Lower leg skin (tissue), 4 donors: ENCODE results near the gene SOD2. TPM values are rescaled to one million over a fixed set of nuclear protein-coding genes. Genes with fewer than 3 reads are reported as not detected.
"Not testable (repeated sequence)": the region's sequence is repeated elsewhere in the genome, so short reads cannot be mapped to it uniquely, and the experiment has no call there.

Source experiments
- DNase-seq, 2 donors: peaks; one replicate each; pipeline ENCODE4 v3.0.0-alpha.2; 2019; ENCODE audit warnings: low spot score in 2 of 2
- H3K4me3 ChIP-seq: fragments of 200-600 bp; sonication (generic); 2 replicates; pipeline ENCODE4 v1.5.1; 2017; ENCODE audit warnings: mild to moderate bottlenecking, low read depth; ENCODE audit not compliant: poor library complexity, severe bottlenecking
- CTCF ChIP-seq, 3 donors: fragments of 450-650 bp; IDR thresholded peaks; one replicate each; pipeline ENCODE4 v1.5.1; 2016; ENCODE audit warnings: antibody characterized with exemption in 3 of 3, mild to moderate bottlenecking in 3 of 3, moderate library complexity in 2 of 3
- POLR2A ChIP-seq, 2 donors: fragments of 450-650 bp; IDR thresholded peaks; one replicate each; pipeline ENCODE4 v1.6.1; 2016 to 2017; ENCODE audit warnings: antibody characterized with exemption in 2 of 2, mild to moderate bottlenecking in 1 of 2, moderate library complexity in 1 of 2
- WGBS, 2 donors: methylation state at CpG; one replicate each; pipeline ENCODE4 v1.1.5; 2018; 5-methylcytosine and 5-hydroxymethylcytosine counted together
- intact Hi-C: fragments of 100-400 bp; cut with DNase I; formaldehyde crosslinking; loops from one replicate; pipeline ENCODE4 v1.15.0; 2023; ENCODE audit warnings: low total_unique reads
- total RNA-seq, 4 donors: library from RNA; depleted of rRNA; stranded (reverse); fragments of >200 nt; gene quantifications; one replicate each; pipeline ENCODE4 v1.1.0, GENCODE V29; 2016

The SOD2 gene
- total RNA-seq, 4 donors from 2014 or later, result 117 to 280 (median 190) TPM

GRCh38 chr6:159713984-159714383 is 20.9 kb upstream of the SOD2 start:
- no peak overlapping the region for H3K4me3 ChIP-seq
- intact Hi-C loops, result no loop called here
- TF ChIP-seq POLR2A (IDR thresholded peaks at IDR 0.05), result no peak
- 93 to 96% methylated on average over 7 of the region's 7 CpGs for WGBS, 2 donors
- peak in 1 of 2 donors; percentile 65 for DNase-seq

- intact Hi-C loops, DNase-seq, H3K4me3 ChIP-seq: not testable (repeated sequence)
- 88 to 93% methylated on average over 3 of the region's 3 CpGs for WGBS, 2 donors
Measured at GRCh38 chr6:159712389-159712788, 19.3 kb upstream of the SOD2 start.

GRCh38 chr6:159710603-159711002 is 17.6 kb upstream of the SOD2 start:
- DNase-seq, intact Hi-C loops, H3K4me3 ChIP-seq: not testable (repeated sequence)
- 82 to 97% methylated on average over 4 of the region's 4 CpGs for WGBS, 2 donors

GRCh38 chr6:159701413-159701999 is 8.5 kb upstream of the SOD2 start:
- DNase-seq, result peak in 1 of 2 donors; percentile 88
- TF ChIP-seq POLR2A (IDR thresholded peaks at IDR 0.05) (no peak), CTCF (IDR thresholded peaks at IDR 0.05) (no peak)
- intact Hi-C loops, result no loop called here
- WGBS, 2 donors, result 52 to 54% methylated on average over 7 of the region's 7 CpGs
- H3K4me3 ChIP-seq, result no peak overlapping the region

- intact Hi-C loops, result no loop called here
- WGBS, 2 donors, result 31 to 37% methylated on average over 1 of the region's 1 CpG
- no peak for DNase-seq
- H3K4me3 ChIP-seq, result no peak overlapping the region
- TF ChIP-seq POLR2A (IDR thresholded peaks at IDR 0.05), result no peak
- no peak for TF ChIP-seq CTCF (IDR thresholded peaks at IDR 0.05)
Measured at GRCh38 chr6:159700970-159701369, 7.9 kb upstream of the SOD2 start.

GRCh38 chr6:159695984-159696383 is 2.9 kb upstream of the SOD2 start:
- 95 to 97% methylated on average over 2 of the region's 2 CpGs for WGBS, 2 donors
- TF ChIP-seq POLR2A (IDR thresholded peaks at IDR 0.05), result no peak
- no peak for TF ChIP-seq CTCF (IDR thresholded peaks at IDR 0.05)
- intact Hi-C loops, result loop anchor here (10.0 kb wide), 2 partner anchors 69 to 239 kb away; partner anchors contain the start of gene ACAT2
- no peak overlapping the region for H3K4me3 ChIP-seq
- DNase-seq, result peak in 1 of 2 donors; percentile 66

- TF ChIP-seq POLR2A (IDR thresholded peaks at IDR 0.05) (no peak), CTCF (IDR thresholded peaks at IDR 0.05) (no peak)
- peak in 1 of 2 donors; percentile 58 for DNase-seq
- intact Hi-C loops, result loop anchor here (10.0 kb wide), 2 partner anchors 71 to 241 kb away; partner anchors contain the start of gene ACAT2
- WGBS, 2 donors, result 21% methylated on average over 14 of the region's 14 CpGs
- peak overlapping the region; percentile 33 for H3K4me3 ChIP-seq
Measured at GRCh38 chr6:159693894-159694545, 979 bp upstream of the SOD2 start.
